ENCODE measurements around the gene RAB14.

Gene RAB14

DNA sequence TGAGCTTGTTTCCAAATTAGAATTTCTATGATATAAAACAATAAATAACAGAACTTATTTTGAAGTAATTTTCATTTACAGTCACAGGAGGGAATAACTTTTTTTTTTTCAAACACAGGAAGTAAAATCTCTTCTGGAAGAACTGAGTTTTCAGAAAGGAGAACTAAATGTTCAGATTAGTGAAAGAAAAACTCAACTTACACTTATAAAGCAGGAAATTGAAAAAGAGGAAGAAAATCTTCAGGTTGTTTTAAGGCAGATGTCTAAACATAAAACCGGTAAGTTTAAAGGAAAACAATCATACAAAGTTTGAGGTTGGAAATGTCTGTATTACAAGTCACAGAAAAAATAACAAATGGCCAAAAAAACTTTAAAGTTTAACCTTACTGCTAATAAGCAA is 41.6 kb downstream of the RAB14 start:
- Histone ChIP-seq H3K27ac (ENCODE audit: low read length) (no peak overlapping the region), H3K27me3 (ENCODE audit: control insufficient read depth, insufficient read depth, low read length) (no peaks in the 10 kb centered on the region), H3K4me1 (ENCODE audit: control insufficient read depth, insufficient read depth, low read length) (no peaks in the 10 kb centered on the region), H3K4me3 (ENCODE audit: low read length) (no peak overlapping the region), H3K9me3 (ENCODE audit: control insufficient read depth, insufficient read depth, low read length) (no peaks in the 10 kb centered on the region), H3K36me3 (ENCODE audit: control insufficient read depth, insufficient read depth, low read length) (no peaks in the 10 kb centered on the region)
- no CpG with 5 or more reads among the region's 1 CpG for WGBS (ENCODE audit: insufficient coverage, insufficient read length)
- DNase-seq (ENCODE audit: low read depth, low spot score), result no peak

DNA sequence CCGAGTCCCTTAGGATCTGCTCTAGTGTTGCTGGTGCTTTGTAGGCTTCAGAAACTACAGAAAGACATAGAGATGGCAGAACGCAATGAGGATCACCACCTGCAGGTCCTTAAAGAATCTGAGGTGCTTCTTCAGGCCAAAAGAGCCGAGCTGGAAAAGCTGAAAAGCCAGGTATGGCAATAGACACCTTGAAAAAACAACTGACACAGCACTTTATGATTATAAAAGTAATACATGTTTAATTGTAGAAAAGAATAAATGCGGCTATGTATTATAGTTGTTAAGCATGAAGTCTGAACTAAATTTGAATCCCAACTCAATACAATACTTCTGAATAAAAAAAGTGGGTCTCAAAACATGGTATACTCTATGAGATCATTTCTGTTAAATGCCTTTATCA is 43.7 kb downstream of the RAB14 start:
- no peak for DNase-seq (ENCODE audit: low read depth, low spot score)
- WGBS (ENCODE audit: insufficient coverage, insufficient read length), result no CpG with 5 or more reads among the region's 4 CpGs
- no peaks in the 10 kb centered on the region for H3K27me3 ChIP-seq (ENCODE audit: control insufficient read depth, insufficient read depth, low read length)
- H3K27ac ChIP-seq (ENCODE audit: low read length), result no peak overlapping the region
- H3K4me1 ChIP-seq (ENCODE audit: control insufficient read depth, insufficient read depth, low read length), result no peaks in the 10 kb centered on the region
- H3K4me3 ChIP-seq (ENCODE audit: low read length), result no peak overlapping the region
- H3K9me3 ChIP-seq (ENCODE audit: control insufficient read depth, insufficient read depth, low read length), result no peaks in the 10 kb centered on the region
- H3K36me3 ChIP-seq (ENCODE audit: control insufficient read depth, insufficient read depth, low read length), result no peaks in the 10 kb centered on the region

DNA sequence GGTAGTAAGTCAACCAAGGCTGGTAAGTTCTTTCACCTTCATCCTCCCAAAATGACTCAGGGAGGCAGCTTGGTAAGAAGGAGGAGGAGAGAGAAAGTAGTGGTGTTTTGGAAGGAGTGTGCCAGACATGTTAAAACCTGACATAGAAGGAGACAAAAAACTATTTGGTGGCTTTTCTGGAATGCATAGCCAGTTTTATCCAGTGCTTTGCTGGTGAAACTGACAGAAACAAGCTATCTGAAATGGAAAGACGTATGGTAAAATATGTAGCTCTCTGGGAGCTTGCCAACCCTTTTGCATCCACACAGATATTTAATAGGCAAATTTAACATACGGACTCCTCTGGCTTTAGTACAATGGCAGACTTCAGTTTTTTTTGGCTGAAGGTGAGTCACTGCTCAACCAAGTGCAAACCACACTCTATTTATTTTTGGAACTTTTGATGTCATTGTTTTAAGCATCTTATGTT is 45.4 kb downstream of the RAB14 start:
- H3K27ac ChIP-seq (ENCODE audit: low read length), result no peak overlapping the region
- no peak overlapping the region for H3K4me3 ChIP-seq (ENCODE audit: low read length)
- H3K4me1 ChIP-seq (ENCODE audit: control insufficient read depth, insufficient read depth, low read length), result no peaks in the 10 kb centered on the region
- no peak for DNase-seq (ENCODE audit: low read depth, low spot score)
- H3K27me3 ChIP-seq (ENCODE audit: control insufficient read depth, insufficient read depth, low read length), result no peaks in the 10 kb centered on the region
- WGBS (ENCODE audit: insufficient coverage, insufficient read length), result no CpG with 5 or more reads among the region's 2 CpGs
- no peaks in the 10 kb centered on the region for H3K36me3 ChIP-seq (ENCODE audit: control insufficient read depth, insufficient read depth, low read length)
- H3K9me3 ChIP-seq (ENCODE audit: control insufficient read depth, insufficient read depth, low read length), result no peaks in the 10 kb centered on the region

DNA sequence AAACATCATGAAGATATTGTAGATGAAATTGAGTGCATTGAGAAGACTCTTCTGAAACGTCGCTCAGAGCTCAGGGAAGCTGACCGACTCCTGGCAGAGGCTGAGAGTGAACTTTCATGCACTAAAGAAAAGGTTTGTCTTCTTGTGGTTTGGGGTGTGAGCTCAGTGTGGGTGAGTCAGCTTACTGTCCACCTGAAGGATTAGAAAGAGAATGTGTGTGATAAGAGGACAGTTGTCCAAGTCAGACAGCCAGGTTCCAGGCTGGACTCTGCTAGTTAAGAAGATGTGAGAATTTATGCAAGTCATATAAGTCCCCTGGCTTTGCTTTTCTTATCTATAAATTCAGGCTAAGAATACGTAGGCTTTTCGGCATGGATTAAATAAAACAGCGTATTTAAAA is 46.9 kb downstream of the RAB14 start:
- no peak for DNase-seq (ENCODE audit: low read depth, low spot score)
- no peaks in the 10 kb centered on the region for H3K36me3 ChIP-seq (ENCODE audit: control insufficient read depth, insufficient read depth, low read length)
- no peaks in the 10 kb centered on the region for H3K9me3 ChIP-seq (ENCODE audit: control insufficient read depth, insufficient read depth, low read length)
- no peak overlapping the region for H3K27ac ChIP-seq (ENCODE audit: low read length)
- WGBS (ENCODE audit: insufficient coverage, insufficient read length), result no CpG with 5 or more reads among the region's 6 CpGs
- no peaks in the 10 kb centered on the region for H3K27me3 ChIP-seq (ENCODE audit: control insufficient read depth, insufficient read depth, low read length)
- no peaks in the 10 kb centered on the region for H3K4me1 ChIP-seq (ENCODE audit: control insufficient read depth, insufficient read depth, low read length)
- no peak overlapping the region for H3K4me3 ChIP-seq (ENCODE audit: low read length)

DNA sequence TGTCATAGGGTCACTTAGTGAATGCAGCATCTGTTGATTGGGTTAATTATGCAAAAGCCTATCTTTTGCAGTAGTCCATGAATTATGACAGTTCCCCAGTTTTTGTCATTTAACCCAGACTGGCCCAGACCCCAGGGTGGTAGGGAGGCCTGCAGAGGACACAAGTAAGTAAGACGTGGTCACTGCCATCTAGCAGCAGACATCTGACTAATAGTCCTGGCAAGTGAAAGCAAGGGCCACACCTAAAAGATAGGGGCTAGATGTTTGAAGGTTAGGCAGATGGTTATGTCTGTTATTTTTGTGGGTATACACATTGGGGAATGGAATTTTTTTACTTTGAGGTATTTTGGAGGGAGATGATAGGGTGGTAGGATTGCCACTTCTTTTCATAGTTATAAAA is 48.0 kb downstream of the RAB14 start:
- H3K27me3 ChIP-seq (ENCODE audit: control insufficient read depth, insufficient read depth, low read length), result no peaks in the 10 kb centered on the region
- no peak overlapping the region for H3K4me3 ChIP-seq (ENCODE audit: low read length)
- WGBS (ENCODE audit: insufficient coverage, insufficient read length), result no CpG with 5 or more reads among the region's 1 CpG
- H3K9me3 ChIP-seq (ENCODE audit: control insufficient read depth, insufficient read depth, low read length), result no peaks in the 10 kb centered on the region
- no peak overlapping the region for H3K27ac ChIP-seq (ENCODE audit: low read length)
- H3K4me1 ChIP-seq (ENCODE audit: control insufficient read depth, insufficient read depth, low read length), result no peaks in the 10 kb centered on the region
- no peak for DNase-seq (ENCODE audit: low read depth, low spot score)
- no peaks in the 10 kb centered on the region for H3K36me3 ChIP-seq (ENCODE audit: control insufficient read depth, insufficient read depth, low read length)

DNA sequence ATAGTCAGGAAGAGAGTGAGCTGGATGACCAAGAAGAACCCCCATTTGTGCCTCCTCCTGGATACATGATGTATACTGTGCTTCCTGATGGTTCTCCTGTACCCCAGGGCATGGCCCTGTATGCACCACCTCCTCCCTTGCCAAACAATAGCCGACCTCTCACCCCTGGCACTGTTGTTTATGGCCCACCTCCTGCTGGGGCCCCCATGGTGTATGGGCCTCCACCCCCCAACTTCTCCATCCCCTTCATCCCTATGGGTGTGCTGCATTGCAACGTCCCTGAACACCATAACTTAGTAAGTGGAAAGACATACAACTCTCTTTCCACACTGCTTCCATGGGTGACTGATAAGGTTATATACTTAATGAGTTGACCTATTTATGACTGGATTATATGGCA is 51.5 kb downstream of the RAB14 start:
- Histone ChIP-seq H3K4me3 (ENCODE audit: low read length) (no peak overlapping the region), H3K9me3 (ENCODE audit: control insufficient read depth, insufficient read depth, low read length) (no peaks in the 10 kb centered on the region), H3K36me3 (ENCODE audit: control insufficient read depth, insufficient read depth, low read length) (no peaks in the 10 kb centered on the region), H3K27me3 (ENCODE audit: control insufficient read depth, insufficient read depth, low read length) (no peaks in the 10 kb centered on the region), H3K27ac (ENCODE audit: low read length) (no peak overlapping the region), H3K4me1 (ENCODE audit: control insufficient read depth, insufficient read depth, low read length) (no peaks in the 10 kb centered on the region)
- WGBS (ENCODE audit: insufficient coverage, insufficient read length), result no CpG with 5 or more reads among the region's 2 CpGs
- no peak for DNase-seq (ENCODE audit: low read depth, low spot score)

DNA sequence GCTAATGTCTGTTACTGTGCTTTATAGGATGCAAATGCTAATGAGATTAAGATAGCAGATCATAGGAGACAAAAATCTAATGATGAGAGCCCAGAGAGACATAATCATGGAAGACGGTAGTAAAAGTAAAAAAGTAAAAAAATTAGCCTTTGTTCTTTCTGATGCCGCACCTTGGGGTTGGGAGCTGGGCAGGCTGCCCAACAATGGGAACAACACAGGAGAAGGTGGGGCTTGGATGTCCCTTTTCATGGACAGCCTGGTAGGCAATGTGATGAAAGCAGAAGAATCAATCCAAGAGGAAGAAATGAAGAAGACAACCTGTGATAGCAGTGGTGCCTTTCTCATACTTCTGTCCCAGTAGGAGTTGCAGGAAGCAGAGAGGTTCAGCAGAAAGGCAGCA is 57.2 kb downstream of the RAB14 start:
- Histone ChIP-seq H3K9me3 (ENCODE audit: control insufficient read depth, insufficient read depth, low read length) (no peaks in the 10 kb centered on the region), H3K36me3 (ENCODE audit: control insufficient read depth, insufficient read depth, low read length) (no peaks in the 10 kb centered on the region), H3K4me1 (ENCODE audit: control insufficient read depth, insufficient read depth, low read length) (no peaks in the 10 kb centered on the region), H3K27me3 (ENCODE audit: control insufficient read depth, insufficient read depth, low read length) (no peaks in the 10 kb centered on the region), H3K4me3 (ENCODE audit: low read length) (no peak overlapping the region), H3K27ac (ENCODE audit: low read length) (no peak overlapping the region)
- DNase-seq (ENCODE audit: low read depth, low spot score), result no peak
- WGBS (ENCODE audit: insufficient coverage, insufficient read length), result no CpG with 5 or more reads among the region's 2 CpGs

DNA sequence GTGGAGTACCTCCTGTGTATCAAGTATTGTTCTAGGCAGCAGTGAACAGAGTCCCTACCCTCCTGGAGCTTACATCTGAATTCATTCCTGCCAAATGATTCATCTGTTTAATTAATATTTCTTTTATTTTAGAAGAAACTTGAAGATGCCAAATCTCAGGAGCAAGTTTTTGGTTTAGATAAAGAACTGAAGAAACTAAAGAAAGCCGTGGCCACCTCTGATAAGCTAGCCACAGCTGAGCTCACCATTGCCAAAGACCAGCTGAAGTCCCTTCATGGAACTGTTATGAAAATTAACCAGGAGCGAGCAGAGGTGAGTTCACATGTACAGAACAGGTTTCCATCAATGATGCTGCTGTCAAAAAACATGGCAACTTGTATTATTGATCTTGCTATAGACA is 57.9 kb downstream of the RAB14 start:
- no peaks in the 10 kb centered on the region for H3K36me3 ChIP-seq (ENCODE audit: control insufficient read depth, insufficient read depth, low read length)
- no peak overlapping the region for H3K4me3 ChIP-seq (ENCODE audit: low read length)
- H3K9me3 ChIP-seq (ENCODE audit: control insufficient read depth, insufficient read depth, low read length), result no peaks in the 10 kb centered on the region
- DNase-seq (ENCODE audit: low read depth, low spot score), result no peak
- no peaks in the 10 kb centered on the region for H3K4me1 ChIP-seq (ENCODE audit: control insufficient read depth, insufficient read depth, low read length)
- H3K27me3 ChIP-seq (ENCODE audit: control insufficient read depth, insufficient read depth, low read length), result no peaks in the 10 kb centered on the region
- no CpG with 5 or more reads among the region's 2 CpGs for WGBS (ENCODE audit: insufficient coverage, insufficient read length)
- no peak overlapping the region for H3K27ac ChIP-seq (ENCODE audit: low read length)

DNA sequence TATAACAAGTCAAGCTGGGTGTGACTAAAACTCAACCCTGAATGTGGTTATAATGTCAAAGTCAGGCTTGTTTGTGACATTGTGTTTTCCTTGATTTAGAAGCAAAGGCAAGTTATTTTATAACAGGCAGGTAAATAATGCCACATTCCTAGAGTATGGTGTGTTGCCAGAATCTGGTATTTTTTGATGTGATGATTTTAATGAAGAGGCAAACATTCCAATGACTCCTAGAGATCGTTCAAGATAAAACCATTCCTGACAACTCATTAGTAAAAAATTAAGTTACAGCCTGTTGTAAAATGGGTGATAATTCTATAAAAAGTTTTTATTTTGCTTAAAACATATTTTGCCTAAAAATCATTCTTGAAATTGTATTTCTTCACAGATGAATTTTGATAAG is 60.0 kb downstream of the RAB14 start:
- no peaks in the 10 kb centered on the region for H3K27me3 ChIP-seq (ENCODE audit: control insufficient read depth, insufficient read depth, low read length)
- no peak for DNase-seq (ENCODE audit: low read depth, low spot score)
- no CpG with 5 or more reads among the region's 1 CpG for WGBS (ENCODE audit: insufficient coverage, insufficient read length)
- H3K4me1 ChIP-seq (ENCODE audit: control insufficient read depth, insufficient read depth, low read length), result no peaks in the 10 kb centered on the region
- H3K27ac ChIP-seq (ENCODE audit: low read length), result no peak overlapping the region
- H3K4me3 ChIP-seq (ENCODE audit: low read length), result no peak overlapping the region
- no peaks in the 10 kb centered on the region for H3K36me3 ChIP-seq (ENCODE audit: control insufficient read depth, insufficient read depth, low read length)
- no peaks in the 10 kb centered on the region for H3K9me3 ChIP-seq (ENCODE audit: control insufficient read depth, insufficient read depth, low read length)

DNA sequence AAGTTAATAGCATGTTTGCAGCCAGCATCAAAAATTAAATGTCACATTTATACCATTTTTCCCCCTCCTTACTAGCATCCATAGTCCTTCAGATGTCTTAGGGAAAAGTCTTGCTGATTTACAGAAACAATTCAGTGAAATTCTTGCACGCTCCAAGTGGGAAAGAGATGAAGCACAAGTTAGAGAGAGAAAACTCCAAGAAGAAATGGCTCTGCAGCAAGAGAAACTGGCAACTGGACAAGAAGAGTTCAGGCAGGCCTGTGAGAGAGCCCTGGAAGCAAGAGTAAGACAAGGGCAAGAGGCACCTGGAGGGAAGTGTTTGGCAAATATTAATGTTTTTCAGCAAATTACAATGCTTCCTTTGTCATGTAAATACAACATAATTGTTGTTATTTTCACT is 60.4 kb downstream of the RAB14 start:
- Histone ChIP-seq H3K27ac (ENCODE audit: low read length) (no peak overlapping the region), H3K36me3 (ENCODE audit: control insufficient read depth, insufficient read depth, low read length) (no peaks in the 10 kb centered on the region), H3K4me3 (ENCODE audit: low read length) (no peak overlapping the region), H3K27me3 (ENCODE audit: control insufficient read depth, insufficient read depth, low read length) (no peaks in the 10 kb centered on the region), H3K4me1 (ENCODE audit: control insufficient read depth, insufficient read depth, low read length) (no peaks in the 10 kb centered on the region), H3K9me3 (ENCODE audit: control insufficient read depth, insufficient read depth, low read length) (no peaks in the 10 kb centered on the region)
- WGBS (ENCODE audit: insufficient coverage, insufficient read length), result no CpG with 5 or more reads among the region's 1 CpG
- no peak for DNase-seq (ENCODE audit: low read depth, low spot score)

DNA sequence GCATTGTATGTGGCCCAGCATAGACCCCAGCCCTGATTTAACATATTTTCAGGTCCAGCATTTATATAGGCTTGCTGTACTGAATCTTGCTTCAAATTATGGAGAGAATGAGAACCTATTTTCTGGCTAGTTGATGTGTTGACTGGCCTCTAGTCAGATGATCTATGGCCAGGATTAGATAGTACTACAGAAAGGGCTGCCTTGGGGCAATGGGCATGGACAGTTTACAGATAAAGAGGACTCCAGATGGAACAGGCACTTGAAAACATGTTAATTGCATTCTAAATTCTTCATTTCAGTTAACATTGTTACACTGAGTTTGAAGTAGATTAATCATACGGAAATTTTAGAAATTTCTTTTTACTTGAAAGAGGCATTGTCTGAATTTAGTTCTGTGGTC is 61.5 kb downstream of the RAB14 start:
- H3K36me3 ChIP-seq (ENCODE audit: control insufficient read depth, insufficient read depth, low read length), result no peaks in the 10 kb centered on the region
- no peak overlapping the region for H3K27ac ChIP-seq (ENCODE audit: low read length)
- no peak for DNase-seq (ENCODE audit: low read depth, low spot score)
- no peaks in the 10 kb centered on the region for H3K9me3 ChIP-seq (ENCODE audit: control insufficient read depth, insufficient read depth, low read length)
- no CpG with 5 or more reads among the region's 1 CpG for WGBS (ENCODE audit: insufficient coverage, insufficient read length)
- H3K4me3 ChIP-seq (ENCODE audit: low read length), result no peak overlapping the region
- 0 out of 2 replicates have a peak, but pooled peaks cover 1% of the 10 kb centered on the region for H3K4me1 ChIP-seq (ENCODE audit: control insufficient read depth, insufficient read depth, low read length)
- no peaks in the 10 kb centered on the region for H3K27me3 ChIP-seq (ENCODE audit: control insufficient read depth, insufficient read depth, low read length)
